Epithelial cell of prostate (primary cell): ENCODE data around the gene DPRX.
"Not testable (repeated sequence)": the region's sequence is repeated elsewhere in the genome, so short reads cannot be mapped to it uniquely, and the experiment has no call there.

Experiments
- DNase-seq: peaks from one replicate; pipeline ENCODE4 v3.0.0-alpha.2; 2011; ENCODE audit warnings: low read depth, low spot score
- H3K27ac ChIP-seq: fragments of 450-650 bp; 2 replicates; pipeline ENCODE4 v1.5.1; 2017; ENCODE audit warnings: mild to moderate bottlenecking

DPRX gene

GRCh38 chr19:53644061-53644816 is 12.4 kb downstream of the DPRX start:
- H3K27ac ChIP-seq = no peak overlapping the region
- no peak for DNase-seq

GRCh38 chr19:53646144-53646543 is 14.3 kb downstream of the DPRX start:
- no peak for DNase-seq

GRCh38 chr19:53647350-53647749 is 15.6 kb downstream of the DPRX start:
- DNase-seq = no peak
- no peak overlapping the region for H3K27ac ChIP-seq

More at GRCh38 chr19:53646144-53646543, 14.3 kb downstream of the DPRX start:
- H3K27ac ChIP-seq = no peak overlapping the region

GRCh38 chr19:53647792-53648191 is 16.0 kb downstream of the DPRX start:
- DNase-seq = no peak

GRCh38 chr19:53649746-53650593 is 18.2 kb downstream of the DPRX start:
- no peak for DNase-seq
- no peak overlapping the region for H3K27ac ChIP-seq

More at GRCh38 chr19:53647792-53648191, 16.0 kb downstream of the DPRX start:
- no peak overlapping the region for H3K27ac ChIP-seq

- no peak for DNase-seq
- H3K27ac ChIP-seq = no peak overlapping the region
Observed at GRCh38 chr19:53652476-53652875, 20.7 kb downstream of the DPRX start.

GRCh38 chr19:53655042-53655665 is 23.4 kb downstream of the DPRX start:
- DNase-seq = no peak
- no peak overlapping the region for H3K27ac ChIP-seq

- DNase-seq = no peak
Observed at GRCh38 chr19:53657330-53657729, 25.5 kb downstream of the DPRX start.

GRCh38 chr19:53657778-53658177 is 26.0 kb downstream of the DPRX start:
- no peak for DNase-seq
- no peak overlapping the region for H3K27ac ChIP-seq

More at GRCh38 chr19:53657330-53657729, 25.5 kb downstream of the DPRX start:
- no peak overlapping the region for H3K27ac ChIP-seq

- no peak overlapping the region for H3K27ac ChIP-seq
- DNase-seq = no peak
Observed at GRCh38 chr19:53659292-53659691, 27.5 kb downstream of the DPRX start.

GRCh38 chr19:53660584-53660983 is 28.8 kb downstream of the DPRX start:
- no peak overlapping the region for H3K27ac ChIP-seq
- no peak for DNase-seq

GRCh38 chr19:53662209-53662608 is 30.4 kb downstream of the DPRX start:
- DNase-seq = no peak
- H3K27ac ChIP-seq = no peak overlapping the region

GRCh38 chr19:53664152-53664551 is 32.4 kb downstream of the DPRX start:
- no peak overlapping the region for H3K27ac ChIP-seq
- DNase-seq = no peak

- no peak overlapping the region for H3K27ac ChIP-seq
- no peak for DNase-seq
Observed at GRCh38 chr19:53664760-53665159, 33.0 kb downstream of the DPRX start.

- not testable (repeated sequence) for H3K27ac ChIP-seq, DNase-seq
Observed at GRCh38 chr19:53666331-53666730, 34.5 kb downstream of the DPRX start.

GRCh38 chr19:53668804-53669203 is 37.0 kb downstream of the DPRX start:
- not testable (repeated sequence) for DNase-seq, H3K27ac ChIP-seq

GRCh38 chr19:53670345-53670744 is 38.5 kb downstream of the DPRX start:
- H3K27ac ChIP-seq = no peak overlapping the region
- no peak for DNase-seq

- DNase-seq = no peak
- no peak overlapping the region for H3K27ac ChIP-seq
Observed at GRCh38 chr19:53671663-53672062, 39.9 kb downstream of the DPRX start.
